GM18505 (cell line): ENCODE results near the gene WDR38.

Experiments
- ATAC-seq: cut with Tn5 transposase; IDR thresholded peaks from one replicate; pipeline ENCODE4 v1.9.1; 2021; ENCODE audit not compliant: unreplicated experiment
- POLR2A ChIP-seq: IDR thresholded peaks from 4 replicates; pipeline ENCODE4 v1.6.1; 2011; ENCODE audit warnings: borderline replicate concordance; ENCODE audit not compliant: insufficient read depth, insufficient read length; ENCODE audit errors: extremely low read depth

Gene WDR38

DNA sequence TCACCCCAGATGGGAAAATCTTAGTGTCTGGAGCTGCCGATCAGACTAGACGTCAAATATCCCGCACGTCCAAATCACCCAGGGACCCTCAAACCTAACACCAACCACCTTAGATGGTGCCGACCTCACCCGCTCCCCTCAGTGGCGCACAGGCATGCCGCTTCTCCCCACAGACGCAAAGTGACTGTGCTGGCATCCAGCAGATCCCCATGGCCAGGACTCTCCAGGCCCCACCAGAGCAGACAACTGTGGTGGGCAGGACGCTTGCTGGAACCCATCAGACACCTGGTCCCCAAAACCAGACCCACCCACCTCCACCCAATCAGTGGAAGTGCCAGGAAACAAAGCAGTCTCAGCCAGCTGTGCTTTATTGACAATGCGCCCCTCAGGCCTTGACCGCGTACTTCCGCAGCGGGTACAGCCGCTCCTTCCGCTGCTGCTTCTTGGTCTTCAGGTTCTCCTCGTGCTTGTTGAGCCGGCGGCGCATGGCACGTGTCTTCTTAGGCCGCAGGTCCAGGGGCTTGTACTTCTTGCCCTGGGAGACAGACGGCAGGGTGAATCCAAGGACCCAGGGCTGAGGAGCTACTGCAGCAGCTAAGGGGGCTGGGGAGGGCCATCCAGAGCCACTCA lies 4.4 kb downstream of the WDR38 start:
- ATAC-seq: no peak
- TF ChIP-seq POLR2A: no peak

DNA sequence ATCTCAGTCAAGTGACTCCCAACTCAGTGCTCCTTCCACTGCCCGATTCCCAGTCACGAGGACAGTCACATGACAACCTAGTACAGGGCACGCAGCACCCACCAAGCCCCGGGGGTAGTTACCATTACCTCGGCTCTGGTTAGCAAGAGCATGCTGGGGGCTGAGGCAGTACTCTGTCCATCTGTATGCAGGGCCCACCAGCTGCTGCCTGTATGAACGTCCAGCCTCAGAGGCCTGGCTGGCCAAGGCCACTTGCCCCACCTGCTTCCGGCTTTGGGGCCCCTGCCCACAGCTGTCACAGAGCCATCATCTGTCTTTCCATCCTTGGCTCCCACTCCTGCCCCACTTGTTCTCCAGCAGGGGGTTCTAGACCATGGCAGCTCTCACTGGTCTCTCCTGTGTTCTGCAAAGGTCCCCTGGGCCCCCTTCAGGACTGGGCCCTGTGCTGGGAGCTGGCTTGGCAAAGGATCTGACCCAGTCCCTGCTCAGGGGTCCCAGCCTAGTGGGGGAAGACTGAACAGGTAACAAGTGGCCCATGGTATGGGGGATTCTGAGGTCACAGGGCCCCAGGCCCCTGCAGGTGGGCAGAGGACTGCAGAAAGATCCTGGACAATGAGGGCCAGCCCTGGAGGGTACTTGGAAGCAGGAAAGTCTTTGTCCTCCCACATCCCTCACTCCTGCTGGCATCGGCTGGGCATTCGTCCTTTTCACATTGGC lies 5.2 kb downstream of the WDR38 start:
- no peak for ATAC-seq
- no peak for TF ChIP-seq POLR2A

DNA sequence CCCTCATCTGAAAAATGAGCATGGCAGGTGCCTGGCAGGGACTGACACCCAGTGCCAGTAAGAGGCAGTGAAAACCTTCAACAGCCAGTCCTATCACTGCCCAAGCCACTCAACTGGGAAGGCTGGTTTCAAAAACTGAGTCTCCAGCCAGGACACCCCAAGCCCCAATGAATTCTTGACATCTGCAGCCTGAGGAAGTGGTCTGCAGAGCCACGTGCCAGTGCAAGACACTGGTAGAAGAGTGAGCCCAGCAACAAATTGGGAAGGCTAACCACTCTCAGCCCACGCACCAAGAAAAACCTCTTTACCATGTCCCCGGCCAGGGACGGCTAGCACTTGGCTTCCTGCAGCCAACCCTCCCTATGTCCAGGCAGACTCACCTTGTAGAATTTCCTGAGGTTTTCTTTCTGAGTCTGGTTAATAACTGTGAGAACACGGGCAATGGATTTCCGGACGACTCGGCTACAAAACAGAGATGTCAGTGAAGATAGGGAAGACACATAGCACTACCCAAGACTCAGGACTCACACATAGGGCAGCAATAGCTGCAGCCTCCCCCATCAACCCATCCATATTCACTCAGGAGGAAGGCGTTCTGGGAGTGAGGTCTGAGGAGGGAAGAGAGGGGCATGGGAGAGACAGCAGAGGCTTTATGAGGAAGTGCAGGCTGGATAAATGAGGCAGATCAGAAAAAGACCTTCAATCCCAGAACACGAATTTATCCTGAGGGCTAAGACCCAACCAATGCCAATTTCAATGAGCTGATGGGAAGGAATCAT lies 6.7 kb downstream of the WDR38 start:
- peak; percentile 0 for TF ChIP-seq POLR2A
- no peak for ATAC-seq

- no peak for ATAC-seq
- TF ChIP-seq POLR2A: no peak
These were observed 7.5 kb downstream of the WDR38 start for GRCh38 chr9:124860582-124861341.

- peak; percentile 94 for TF ChIP-seq POLR2A
- peak; percentile 90 for ATAC-seq
These were observed 8.3 kb downstream of the WDR38 start, which contains the start of the genes ARPC5L and RPL35 for GRCh38 chr9:124861342-124862229. Gene ARPC5L, plus strand, starts transcription at chr9:124862130. Its CDS starts 7,161 bp downstream, at chr9:124869291. Gene RPL35, minus strand, starts transcription at chr9:124861957. Its CDS starts 45 bp downstream, at chr9:124861912.

- no peak for TF ChIP-seq POLR2A
- ATAC-seq: no peak
These were observed 10.2 kb downstream of the WDR38 start for GRCh38 chr9:124863371-124863871.

GRCh38 chr9:124868511-124869465 lies 15.5 kb downstream of the WDR38 start:
- TF ChIP-seq POLR2A: peak; percentile 97
- peak; percentile 70 for ATAC-seq

GRCh38 chr9:124869466-124869985 lies 16.3 kb downstream of the WDR38 start:
- TF ChIP-seq POLR2A: no peak
- no peak for ATAC-seq

DNA sequence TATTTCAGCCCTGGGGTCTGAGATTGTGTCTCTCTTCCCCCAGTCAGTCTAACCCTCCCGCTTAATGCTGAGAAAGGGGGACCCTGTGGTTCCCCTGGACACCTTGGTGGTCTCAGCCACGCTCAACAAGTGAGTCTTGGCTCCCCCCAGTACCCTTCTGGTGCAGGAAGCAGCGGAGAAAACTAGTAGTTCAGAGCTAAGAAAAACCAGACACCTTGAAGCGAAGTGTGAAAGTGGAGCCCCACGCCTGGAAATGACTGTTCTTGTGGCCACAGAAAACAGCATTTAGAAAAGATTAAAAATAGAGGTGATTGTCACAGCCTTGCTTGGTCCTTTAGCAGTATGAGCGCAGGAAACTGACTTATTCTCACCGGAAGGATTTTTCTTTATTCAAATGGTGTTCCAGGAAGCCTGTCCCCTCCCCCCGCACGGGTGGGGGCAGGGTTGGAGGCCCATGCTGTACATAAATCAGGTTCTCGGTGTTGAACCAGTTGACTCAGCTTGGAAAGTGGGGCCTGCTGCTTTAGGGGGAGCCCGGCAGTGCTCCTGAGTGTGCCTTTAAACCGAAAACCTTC lies 16.8 kb downstream of the WDR38 start:
- peak; percentile 66 for TF ChIP-seq POLR2A
- no peak for ATAC-seq

- no peak for TF ChIP-seq POLR2A
- ATAC-seq: no peak
These were observed 17.5 kb downstream of the WDR38 start for GRCh38 chr9:124870723-124871122.

GRCh38 chr9:124871156-124871561 lies 17.9 kb downstream of the WDR38 start:
- no peak for ATAC-seq
- peak; percentile 27 for TF ChIP-seq POLR2A

GRCh38 chr9:124873664-124874063 lies 20.4 kb downstream of the WDR38 start:
- ATAC-seq: no peak
- no peak for TF ChIP-seq POLR2A
